Neural cell (in vitro differentiated cells): Measurements from ENCODE around the gene SRD5A1. TPM values are rescaled to one million over a fixed set of nuclear protein-coding genes. Genes with fewer than 3 reads are reported as not detected.

Experiments used
- H2AFZ ChIP-seq: fragments of 200-600, 300-800 bp; sonication (generic), shearing (Covaris generic); 2 replicates; pipeline ENCODE4 v1.6.0; 2014; ENCODE audit warnings: low read depth, mild to moderate bottlenecking, antibody characterized with exemption, low read length, moderate library complexity
- H3F3A ChIP-seq: fragments of 200-600 bp; shearing (Covaris generic); 2 replicates; pipeline ENCODE4 v1.6.1; 2016; ENCODE audit warnings: mild to moderate bottlenecking, moderate library complexity, mixed read lengths, antibody characterized with exemption, low read length; ENCODE audit not compliant: insufficient read depth, poor library complexity, severe bottlenecking
- H3K27ac ChIP-seq: fragments of 200-600, 300-800 bp; sonication (generic), shearing (Covaris generic); 2 replicates; pipeline ENCODE4 v1.5.1; 2014; ENCODE audit warnings: mild to moderate bottlenecking, low read length, moderate library complexity
- H3K27me3 ChIP-seq: fragments of 300-800, 200-600 bp; sonication (generic), shearing (Covaris generic); 2 replicates; pipeline ENCODE4 v1.6.0; 2014; ENCODE audit warnings: mild to moderate bottlenecking, low read depth, low read length, moderate library complexity; ENCODE audit not compliant: insufficient read depth
- H3K36me3 ChIP-seq: fragments of 300-800, 200-600 bp; sonication (generic), shearing (Covaris generic); 2 replicates; pipeline ENCODE4 v1.5.1; 2014; ENCODE audit warnings: mild to moderate bottlenecking, antibody characterized with exemption, low read length, moderate library complexity; ENCODE audit not compliant: insufficient read depth
- H3K4me2 ChIP-seq: fragments of 300-800, 200-600 bp; sonication (generic), shearing (Covaris generic); 2 replicates; pipeline ENCODE4 v1.6.0; 2014; ENCODE audit warnings: mild to moderate bottlenecking, low read length
- H3K4me3 ChIP-seq: fragments of 300-800, 200-600 bp; sonication (generic), shearing (Covaris generic); 2 replicates; pipeline ENCODE4 v1.5.1; 2014; ENCODE audit warnings: mild to moderate bottlenecking, low read length, moderate library complexity
- H3K79me2 ChIP-seq: fragments of 200-600 bp; shearing (Covaris generic); replicated peaks from 2 replicates; pipeline ENCODE4 v1.6.0; 2014; ENCODE audit warnings: mild to moderate bottlenecking, low read length, moderate library complexity; ENCODE audit not compliant: insufficient read depth
- H3K9ac ChIP-seq: fragments of 300-800, 200-600 bp; sonication (generic), shearing (Covaris generic); 2 replicates; pipeline ENCODE4 v1.6.1; 2016; ENCODE audit warnings: mild to moderate bottlenecking, low read length, mixed read lengths
- H3K9me2 ChIP-seq: fragments of 200-600 bp; shearing (Covaris generic); 2 replicates; pipeline ENCODE4 v1.6.1; 2016; ENCODE audit warnings: mild to moderate bottlenecking, low read length, mixed read lengths; ENCODE audit not compliant: insufficient read depth
- H3K9me3 ChIP-seq: fragments of 200-600, 300-800 bp; sonication (generic), shearing (Covaris generic); 2 replicates; pipeline ENCODE4 v1.6.1; 2016; ENCODE audit warnings: mild to moderate bottlenecking, mixed run types, low read length, moderate library complexity, mixed read lengths
- H4K20me1 ChIP-seq: fragments of 200-600 bp; shearing (Covaris generic); 2 replicates; pipeline ENCODE4 v1.6.1; 2016; ENCODE audit warnings: mild to moderate bottlenecking, mixed run types; ENCODE audit not compliant: insufficient read depth
- CTCF ChIP-seq: fragments of 450-650 bp; IDR thresholded peaks from 2 replicates; pipeline ENCODE4 v1.5.1; 2014; ENCODE audit warnings: antibody characterized with exemption, mild to moderate bottlenecking, moderate library complexity; ENCODE audit not compliant: poor library complexity, severe bottlenecking
- EP300 ChIP-seq: fragments of 450-650 bp; conservative IDR thresholded peaks from 2 replicates; pipeline ENCODE4 v1.6.1; 2014; ENCODE audit warnings: antibody characterized with exemption, mild to moderate bottlenecking, moderate library complexity; ENCODE audit not compliant: poor library complexity, severe bottlenecking
- EZH2 ChIP-seq: fragments of 200-600, 300-800 bp; shearing (Covaris generic), sonication (generic); IDR thresholded peaks from 2 replicates; pipeline ENCODE4 v1.6.1; 2014; ENCODE audit warnings: antibody characterized with exemption, low read length, borderline replicate concordance, mild to moderate bottlenecking; ENCODE audit not compliant: insufficient read depth, poor library complexity, severe bottlenecking
- MXI1 ChIP-seq: fragments of 450-650 bp; conservative IDR thresholded peaks from 2 replicates; pipeline ENCODE4 v1.6.1; 2014; ENCODE audit warnings: antibody characterized with exemption, mild to moderate bottlenecking; ENCODE audit not compliant: poor library complexity, severe bottlenecking
- POLR2AphosphoS5 ChIP-seq: IDR thresholded peaks from 2 replicates; pipeline ENCODE4 v1.6.1; 2012
- RAD21 ChIP-seq: fragments of 450-650 bp; conservative IDR thresholded peaks from 2 replicates; pipeline ENCODE4 v1.6.1; 2014; ENCODE audit warnings: antibody characterized with exemption, mild to moderate bottlenecking, moderate library complexity
- REST ChIP-seq: IDR thresholded peaks from 2 replicates; pipeline ENCODE4 v1.6.1; 2012; ENCODE audit warnings: borderline replicate concordance
- SMC3 ChIP-seq: fragments of 450-650 bp; conservative IDR thresholded peaks from 2 replicates; pipeline ENCODE4 v1.6.1; 2014; ENCODE audit warnings: antibody characterized with exemption, mild to moderate bottlenecking, moderate library complexity; ENCODE audit not compliant: poor library complexity
- TAF1 ChIP-seq: IDR thresholded peaks from 2 replicates; pipeline ENCODE4 v1.6.1; 2012; ENCODE audit warnings: low read depth
- polyA plus RNA-seq: library from polyadenylated mRNA; depleted of rRNA; stranded (reverse); fragments of >200 nt; gene quantifications from 2 replicates; pipeline ENCODE4 v1.2.3, GENCODE V29; 2014

Gene SRD5A1
- polyA plus RNA-seq, 1 donor from 2014 or later, result 122 TPM

- TF ChIP-seq RAD21 (no peak), CTCF (no peak), TAF1 (no peak), SMC3 (no peak), REST (no peak)
- H3K9me3 ChIP-seq, result no peaks in the 10 kb centered on the region
- H3K9me2 ChIP-seq, result no peaks in the 10 kb centered on the region
- peak overlapping the region; percentile 82 for H3K4me2 ChIP-seq
- H3F3A ChIP-seq, result no peaks in the 10 kb centered on the region
- H2AFZ ChIP-seq, result no peak overlapping the region
- H3K27me3 ChIP-seq, result no peaks in the 10 kb centered on the region
- no peaks in the 10 kb centered on the region for H4K20me1 ChIP-seq
- H3K27ac ChIP-seq, result no peak overlapping the region
- H3K79me2 ChIP-seq, result peaks cover 38% of the 10 kb centered on the region
- no peak overlapping the region for H3K9ac ChIP-seq
- H3K4me3 ChIP-seq, result peak overlapping the region; percentile 96
- no peaks in the 10 kb centered on the region for H3K36me3 ChIP-seq
These were observed 1.1 kb downstream of the SRD5A1 start for GRCh38 chr5:6634306-6634705.

- no peaks in the 10 kb centered on the region for H3K36me3 ChIP-seq
- peak overlapping the region; percentile 82 for H3K4me2 ChIP-seq
- no peaks in the 10 kb centered on the region for H4K20me1 ChIP-seq
- peaks cover 35% of the 10 kb centered on the region for H3K79me2 ChIP-seq
- peak overlapping the region; percentile 96 for H3K4me3 ChIP-seq
- H3K9me3 ChIP-seq, result no peaks in the 10 kb centered on the region
- no peak overlapping the region for H3K27ac ChIP-seq
- TF ChIP-seq EZH2 (no peak), REST (no peak), EP300 (no peak), TAF1 (no peak), POLR2AphosphoS5 (no peak), MXI1 (no peak), CTCF (no peak), RAD21 (no peak), SMC3 (no peak)
- no peak overlapping the region for H2AFZ ChIP-seq
- no peaks in the 10 kb centered on the region for H3K9me2 ChIP-seq
- no peaks in the 10 kb centered on the region for H3F3A ChIP-seq
- no peak overlapping the region for H3K9ac ChIP-seq
- no peaks in the 10 kb centered on the region for H3K27me3 ChIP-seq
These were observed 1.7 kb downstream of the SRD5A1 start for GRCh38 chr5:6634788-6635430.
